GM12878 (cell line): ENCODE results near the gene CCDC117. TPM values are rescaled to one million over a fixed set of nuclear protein-coding genes. Genes with fewer than 3 reads are reported as not detected.

ENCODE experiments used
- ASH2L ChIP-seq: fragments of 300-600, 200-600 bp; sonication (generic); IDR thresholded peaks from 2 replicates; pipeline ENCODE4 v1.6.1; 2017; ENCODE audit warnings: low read depth, mild to moderate bottlenecking, borderline replicate concordance
- ATF7 ChIP-seq: fragments of 450-650 bp; IDR thresholded peaks from 2 replicates; pipeline ENCODE4 v1.6.1; 2016; ENCODE audit warnings: low read depth, mild to moderate bottlenecking
- BCL11A ChIP-seq: IDR thresholded peaks from 2 replicates; pipeline ENCODE4 v1.6.1; 2011; ENCODE audit warnings: low read depth, low read length
- BCL3 ChIP-seq: IDR thresholded peaks from 2 replicates; pipeline ENCODE4 v1.6.1; 2011; ENCODE audit warnings: borderline replicate concordance, low read depth, mild to moderate bottlenecking, moderate library complexity, low read length; ENCODE audit not compliant: insufficient read depth, poor library complexity, severe bottlenecking
- BMI1 ChIP-seq: fragments of 450-650 bp; IDR thresholded peaks from 2 replicates; pipeline ENCODE4 v1.6.1; 2016; ENCODE audit warnings: mild to moderate bottlenecking, moderate library complexity, borderline replicate concordance
- HCFC1 ChIP-seq: fragments of 150-350 bp; IDR thresholded peaks from 2 replicates; pipeline ENCODE4 v1.6.1; 2014; ENCODE audit warnings: low read length
- MAX ChIP-seq: IDR thresholded peaks from 2 replicates; pipeline ENCODE4 v1.6.1; 2012; ENCODE audit warnings: low read depth, low read length, improper control_type of control experiment
- NFXL1 ChIP-seq: fragments of 450-650 bp; IDR thresholded peaks from 2 replicates; pipeline ENCODE4 v1.6.1; 2017; ENCODE audit warnings: antibody characterized with exemption, mild to moderate bottlenecking, borderline replicate concordance
- NKRF ChIP-seq: fragments of 450-650 bp; conservative IDR thresholded peaks from 2 replicates; pipeline ENCODE4 v1.6.1; 2017; ENCODE audit warnings: mild to moderate bottlenecking, moderate library complexity
- PBX3 ChIP-seq: IDR thresholded peaks from 2 replicates; pipeline ENCODE4 v1.6.1; 2011; ENCODE audit warnings: mild to moderate bottlenecking, low read depth, low read length, moderate library complexity; ENCODE audit not compliant: insufficient replicate concordance
- RAD51 ChIP-seq: fragments of 450-650 bp; IDR thresholded peaks from 2 replicates; pipeline ENCODE4 v1.6.1; 2016; ENCODE audit warnings: moderate library complexity, mild to moderate bottlenecking, inconsistent platforms
- RCOR1 ChIP-seq: conservative IDR thresholded peaks from 2 replicates; pipeline ENCODE4 v1.6.1; 2012; ENCODE audit warnings: low read depth, low read length, improper control_type of control experiment
- RELA ChIP-seq: fragments of 450-650 bp; IDR thresholded peaks from 2 replicates; pipeline ENCODE4 v1.8.0; 2014; ENCODE audit warnings: borderline replicate concordance; ENCODE audit not compliant: partially characterized antibody
- RELB ChIP-seq: fragments of 450-650 bp; IDR thresholded peaks from 2 replicates; pipeline ENCODE4 v1.6.1; 2017; ENCODE audit warnings: low read depth, mild to moderate bottlenecking, moderate library complexity
- SIN3A ChIP-seq: IDR thresholded peaks from 2 replicates; pipeline ENCODE4 v1.6.1; 2012; ENCODE audit warnings: low read depth, low read length, improper control_type of control experiment
- SIX5 ChIP-seq: IDR thresholded peaks from 2 replicates; pipeline ENCODE4 v1.6.1; 2011; ENCODE audit warnings: mild to moderate bottlenecking, low read depth, low read length, moderate library complexity; ENCODE audit not compliant: severe bottlenecking
- SMARCA5 ChIP-seq: fragments of 450-650 bp; IDR thresholded peaks from 2 replicates; pipeline ENCODE4 v1.6.1; 2017; ENCODE audit warnings: mild to moderate bottlenecking
- SP1 ChIP-seq: IDR thresholded peaks from one replicate; pipeline ENCODE4 v1.6.1; 2011; ENCODE audit warnings: low read depth, low read length
- ZBTB4 ChIP-seq: fragments of 450-650 bp; formaldehyde crosslinking; IDR thresholded peaks from 2 replicates; pipeline ENCODE4 v1.4.0; 2022; ENCODE audit warnings: mild to moderate bottlenecking, moderate library complexity
- ZSCAN29 ChIP-seq: fragments of 450-650 bp; IDR thresholded peaks from 2 replicates; pipeline ENCODE4 v1.6.1; 2017; ENCODE audit warnings: mild to moderate bottlenecking, moderate library complexity
- polyA plus RNA-seq, 11 experiments: library from polyadenylated mRNA; depleted of rRNA in 4 of 11; unstranded in 6 of 11; stranded (reverse) in 5 of 11; fragments of >200 nt; fragmentation: Nextera tagmentation in 4 of 11; fragmentation: Illumina TruSeq in 1 of 11; extraction: Ambion mirVana in 4 of 11; extraction: Trizol in 1 of 11; gene quantifications; 1 replicate in 1 of 11; 2 replicates in 10 of 11; pipeline versions ENCODE4 v1.2.1 to v1.2.3, GENCODE V29; 2011 to 2016; ENCODE audit warnings: inconsistent platforms in 2 of 11, missing spikeins in 2 of 11, low read depth in 1 of 11
- total RNA-seq, 4 experiments: library from RNA; depleted of rRNA in 3 of 4; stranded (reverse); fragments of >200 nt in 3 of 4; fragmentation: Illumina TruSeq in 1 of 4; extraction: Trizol in 1 of 4; gene quantifications; 2 replicates each; pipeline versions ENCODE4 v1.2.1 to v1.2.3, GENCODE V29; 2013 to 2021

The CCDC117 gene
- total and polyA plus RNA-seq, 10 of the 15 experiments (the other 5 are each of a cell fraction or from before 2014, with no cell fraction given): 6.3 to 32.2 (median 20.6) TPM

- TF ChIP-seq NKRF (peak; percentile 42), ATF7 (no peak), BMI1 (no peak), ASH2L (no peak), SP1 (peak; percentile 92), RCOR1 (peak; percentile 18; the same call in 1 of the 2 replicates), RELA (no peak), BCL11A (no peak), ZBTB4 (CRISPR knock-in tag) (no peak), RAD51 (peak; percentile 76), BCL3 (no peak), HCFC1 (peak; percentile 95), MAX (peak; percentile 64), SIX5 (peak; percentile 87), SMARCA5 (no peak; the same call in 1 of the 2 replicates), NFXL1 (no peak), PBX3 (peak; percentile 7), RELB (peak; percentile 43), SIN3A (peak; percentile 88), ZSCAN29 (no peak)
Observed at GRCh38 chr22:28741785-28742561, 30.5 kb upstream of the CCDC117 start, which contains the start of the genes CHEK2 and HSCB (continued).
